ENCODE data around the gene MANBA.

The MANBA gene

GRCh38 chr4:102678695-102679335 is 82.0 kb downstream of the MANBA start:
- no peak for DNase-seq (ENCODE audit: low read depth in 2 of 2)

GRCh38 chr4:102678107-102678506 is 82.7 kb downstream of the MANBA start:
- DNase-seq (ENCODE audit: low read depth in 2 of 2), result no peak

- DNase-seq (ENCODE audit: low read depth in 2 of 2), result no peak
Measured at GRCh38 chr4:102675141-102675540, 85.6 kb downstream of the MANBA start.

- DNase-seq (ENCODE audit: low read depth in 2 of 2), result no peak
Measured at GRCh38 chr4:102667001-102667400, 93.8 kb downstream of the MANBA start.

- no peak for DNase-seq (ENCODE audit: low read depth in 2 of 2)
Measured at GRCh38 chr4:102665527-102665926, 95.2 kb downstream of the MANBA start.

- DNase-seq (ENCODE audit: low read depth in 2 of 2), result no peak
Measured at GRCh38 chr4:102663073-102663472, 97.7 kb downstream of the MANBA start.

- no peak for DNase-seq (ENCODE audit: low read depth in 2 of 2)
Measured at GRCh38 chr4:102657206-102657605, 103.6 kb downstream of the MANBA start.

GRCh38 chr4:102647117-102647516 is 113.7 kb downstream of the MANBA start:
- DNase-seq (ENCODE audit: low read depth in 2 of 2), result no peak

- no peak for DNase-seq (ENCODE audit: low read depth in 2 of 2)
Measured at GRCh38 chr4:102642631-102643298, 118.0 kb downstream of the MANBA start.

GRCh38 chr4:102641793-102642192 is 119.0 kb downstream of the MANBA start:
- no peak for DNase-seq (ENCODE audit: low read depth in 2 of 2)

- DNase-seq (ENCODE audit: low read depth in 2 of 2), result no peak
Measured at GRCh38 chr4:102640669-102641068, 120.1 kb downstream of the MANBA start.

- DNase-seq (ENCODE audit: low read depth in 2 of 2), result no peak
Measured at GRCh38 chr4:102639598-102639997, 121.2 kb downstream of the MANBA start.

- no peak for DNase-seq (ENCODE audit: low read depth in 2 of 2)
Measured at GRCh38 chr4:102638621-102639020, 122.1 kb downstream of the MANBA start.

GRCh38 chr4:102637391-102637790 is 123.4 kb downstream of the MANBA start:
- no peak for DNase-seq (ENCODE audit: low read depth in 2 of 2)

- DNase-seq (ENCODE audit: low read depth in 2 of 2), result no peak
Measured at GRCh38 chr4:102633100-102633499, 127.7 kb downstream of the MANBA start.

- no peak for DNase-seq (ENCODE audit: low read depth in 2 of 2)
Measured at GRCh38 chr4:102632241-102633065, 128.3 kb downstream of the MANBA start.

GRCh38 chr4:102631616-102632015 is 129.2 kb downstream of the MANBA start:
- DNase-seq (ENCODE audit: low read depth in 2 of 2), result no peak

- DNase-seq (ENCODE audit: low read depth in 2 of 2), result no peak
Measured at GRCh38 chr4:102629673-102630072, 131.1 kb downstream of the MANBA start.

- no peak for DNase-seq (ENCODE audit: low read depth in 2 of 2)
Measured at GRCh38 chr4:102627831-102628523, 132.8 kb downstream of the MANBA start.

- peak; percentile 25 to 39 for DNase-seq (ENCODE audit: low read depth in 2 of 2)
Measured at GRCh38 chr4:102625232-102625930, 135.4 kb downstream of the MANBA start.

- DNase-seq (ENCODE audit: low read depth in 2 of 2), result no peak
Measured at GRCh38 chr4:102624505-102624904, 136.3 kb downstream of the MANBA start.

- no peak for DNase-seq (ENCODE audit: low read depth in 2 of 2)
Measured at GRCh38 chr4:102623622-102624021, 137.1 kb downstream of the MANBA start.
